SK-N-SH treated with all-trans-retinoic acid at 6 μM for 48 hours (cell line): Measurements from ENCODE around the gene PEX13.

ENCODE experiments used
- ATAC-seq: fragments of 200-7000 bp; cut with Tn5 transposase; 3 replicates; pipeline ENCODE4 v1.9.1; 2020; ENCODE audit warnings: mild to moderate bottlenecking, moderate library complexity
- ARNTL ChIP-seq: fragments of 450-650 bp; formaldehyde crosslinking; IDR thresholded peaks from 2 replicates; pipeline ENCODE4 v1.5.0; 2020; ENCODE audit warnings: low read depth, mild to moderate bottlenecking, moderate library complexity, borderline replicate concordance
- BACH2 ChIP-seq: fragments of 250-450 bp; sonication (Bioruptor Pico); IDR thresholded peaks from 2 replicates; pipeline ENCODE4 v1.9.0; 2021; ENCODE audit warnings: mild to moderate bottlenecking, borderline replicate concordance
- CSDC2 ChIP-seq: fragments of 250-450 bp; sonication (Bioruptor Pico); IDR thresholded peaks from 2 replicates; pipeline ENCODE4 v1.5.0; 2020; ENCODE audit warnings: mild to moderate bottlenecking, moderate library complexity
- ESRRG ChIP-seq: fragments of 250-450 bp; sonication (Bioruptor Pico); IDR thresholded peaks from 2 replicates; pipeline ENCODE4 v1.6.1; 2021; ENCODE audit warnings: mild to moderate bottlenecking
- GLIS3 ChIP-seq: fragments of 250-450 bp; sonication (Bioruptor Pico); IDR thresholded peaks from 2 replicates; pipeline ENCODE4 v1.5.0; 2020; ENCODE audit warnings: mild to moderate bottlenecking, moderate library complexity
- OSR1 ChIP-seq: fragments of 250-450 bp; sonication (Bioruptor Pico); IDR thresholded peaks from 2 replicates; pipeline ENCODE4 v1.8.0; 2022; ENCODE audit warnings: moderate library complexity, mild to moderate bottlenecking, inconsistent platforms
- PPARA ChIP-seq: fragments of 250-450 bp; sonication (Bioruptor Pico); IDR thresholded peaks from 2 replicates; pipeline ENCODE4 v1.5.0; 2020; ENCODE audit warnings: mild to moderate bottlenecking, borderline replicate concordance
- RARB ChIP-seq: fragments of 250-450 bp; sonication (Bioruptor Pico); IDR thresholded peaks from 2 replicates; pipeline ENCODE4 v1.8.0; 2021; ENCODE audit warnings: mild to moderate bottlenecking, moderate library complexity
- SNAI2 ChIP-seq: fragments of 250-450 bp; sonication (Bioruptor Pico); IDR thresholded peaks from 2 replicates; pipeline ENCODE4 v1.5.0; 2020; ENCODE audit warnings: mild to moderate bottlenecking, moderate library complexity
- TCF4 ChIP-seq: fragments of 250-450 bp; sonication (Bioruptor Pico); IDR thresholded peaks from 2 replicates; pipeline ENCODE4 v1.8.0; 2021; ENCODE audit warnings: mild to moderate bottlenecking, moderate library complexity, borderline replicate concordance
- TOX ChIP-seq: fragments of 250-450 bp; sonication (Bioruptor Pico); IDR thresholded peaks from 2 replicates; pipeline ENCODE4 v1.8.0; 2021; ENCODE audit warnings: mild to moderate bottlenecking, moderate library complexity, borderline replicate concordance
- ZC3H10 ChIP-seq: fragments of 250-450 bp; sonication (Bioruptor Pico); IDR thresholded peaks from 2 replicates; pipeline ENCODE4 v1.5.1; 2021; ENCODE audit warnings: mild to moderate bottlenecking, moderate library complexity
- ZFP3 ChIP-seq: fragments of 250-450 bp; sonication (Bioruptor Pico); IDR thresholded peaks from 2 replicates; pipeline ENCODE4 v1.5.0; 2020; ENCODE audit warnings: mild to moderate bottlenecking, moderate library complexity
- ZFP30 ChIP-seq: fragments of 450-650 bp; formaldehyde crosslinking; IDR thresholded peaks from 2 replicates; pipeline ENCODE4 v1.5.0; 2022; ENCODE audit warnings: mild to moderate bottlenecking, moderate library complexity
- ZNF565 ChIP-seq: fragments of 450-650 bp; formaldehyde crosslinking; conservative IDR thresholded peaks from 2 replicates; pipeline ENCODE4 v1.5.0; 2020; ENCODE audit warnings: low read depth, mild to moderate bottlenecking, moderate library complexity
- ZNF70 ChIP-seq: fragments of 450-650 bp; formaldehyde crosslinking; IDR thresholded peaks from 2 replicates; pipeline ENCODE4 v1.5.0; 2020; ENCODE audit warnings: mild to moderate bottlenecking, moderate library complexity
- ZNF8 ChIP-seq: fragments of 450-650 bp; formaldehyde crosslinking; IDR thresholded peaks from 2 replicates; pipeline ENCODE4 v1.5.0; 2020; ENCODE audit warnings: mild to moderate bottlenecking, moderate library complexity
- TF ChIP-seq, protein P1 (sequence below): fragments of 250-450 bp; sonication (Bioruptor Pico); IDR thresholded peaks from 2 replicates; pipeline ENCODE4 v1.5.1; 2021; ENCODE audit warnings: mild to moderate bottlenecking, moderate library complexity
- TF ChIP-seq, protein P2 (sequence below): fragments of 250-450 bp; sonication (Bioruptor Pico); IDR thresholded peaks from 2 replicates; pipeline ENCODE4 v1.8.0; 2021; ENCODE audit warnings: low read depth, mild to moderate bottlenecking, moderate library complexity, borderline replicate concordance
- TF ChIP-seq, protein P3 (sequence below): fragments of 250-450 bp; sonication (Bioruptor Pico); IDR thresholded peaks from 2 replicates; pipeline ENCODE4 v1.5.1; 2020; ENCODE audit warnings: low read depth, mild to moderate bottlenecking, moderate library complexity
- TF ChIP-seq, protein P4 (sequence below): fragments of 250-450 bp; sonication (Bioruptor Pico); IDR thresholded peaks from 2 replicates; pipeline ENCODE4 v1.5.0; 2020; ENCODE audit warnings: mild to moderate bottlenecking, moderate library complexity
- TF ChIP-seq, protein P5 (sequence below): fragments of 250-450 bp; sonication (Bioruptor Pico); IDR thresholded peaks from 2 replicates; pipeline ENCODE4 v1.8.0; 2020; ENCODE audit warnings: mild to moderate bottlenecking, moderate library complexity, borderline replicate concordance

PEX13 gene

DNA sequence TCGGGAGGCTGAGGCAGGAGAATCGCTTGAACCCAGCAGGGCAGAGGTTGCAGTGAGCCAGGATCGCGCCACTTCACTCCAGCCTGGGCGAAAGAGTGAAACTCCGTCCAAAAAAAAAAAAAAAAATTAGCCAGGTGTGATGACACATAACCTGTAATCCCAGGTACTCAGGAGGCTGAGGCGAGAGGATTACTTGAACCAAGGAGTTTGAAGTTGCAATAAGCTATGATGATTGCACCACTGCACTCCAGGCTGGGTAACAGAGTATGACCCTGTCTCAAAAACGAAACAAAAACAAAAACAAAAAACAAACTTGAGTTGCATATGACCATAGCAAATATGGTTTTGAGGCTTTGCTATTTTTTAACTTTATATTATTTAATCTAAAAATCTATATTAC is 74.0 kb downstream of the PEX13 start:
- no peak for ATAC-seq
- TF ChIP-seq CSDC2 (CRISPR knock-in tag): no peak
- no peak for TF ChIP-seq ZNF70 (CRISPR knock-in tag)
- TF ChIP-seq GLIS3 (CRISPR knock-in tag): no peak
- no peak for TF ChIP-seq ZFP3 (CRISPR knock-in tag)
- TF ChIP-seq, all 23 proteins: peak for 0

DNA sequence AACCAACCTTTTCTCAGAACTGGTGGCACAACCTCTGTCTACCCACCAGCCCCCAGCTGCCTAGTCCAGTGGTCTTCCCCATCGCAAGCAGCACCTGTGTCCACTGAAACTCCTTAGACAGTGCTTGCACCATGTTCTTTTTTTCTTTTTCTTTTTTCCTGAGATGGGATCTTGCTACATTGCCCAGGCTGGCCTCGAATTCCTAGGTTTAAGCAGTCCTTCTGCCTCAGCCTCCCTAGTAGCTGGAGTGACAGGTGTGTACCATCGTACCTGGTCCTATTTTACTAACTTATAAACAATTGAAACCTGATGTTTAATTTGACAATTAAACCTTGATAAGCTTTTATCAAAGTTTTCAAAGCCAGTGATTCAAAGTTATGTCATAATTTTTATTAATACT is 78.9 kb downstream of the PEX13 start:
- TF ChIP-seq ZNF70 (CRISPR knock-in tag) (no peak), ZNF565 (CRISPR knock-in tag) (no peak), ZFP30 (no peak), TCF4 (no peak), ZNF8 (CRISPR knock-in tag) (no peak), ESRRG (CRISPR knock-in tag) (no peak), ZFP3 (CRISPR knock-in tag) (no peak), ZC3H10 (CRISPR knock-in tag) (no peak), ARNTL (CRISPR knock-in tag) (no peak), SNAI2 (CRISPR knock-in tag) (no peak), GLIS3 (CRISPR knock-in tag) (no peak), BACH2 (no peak)
- TF ChIP-seq, protein P1, sequence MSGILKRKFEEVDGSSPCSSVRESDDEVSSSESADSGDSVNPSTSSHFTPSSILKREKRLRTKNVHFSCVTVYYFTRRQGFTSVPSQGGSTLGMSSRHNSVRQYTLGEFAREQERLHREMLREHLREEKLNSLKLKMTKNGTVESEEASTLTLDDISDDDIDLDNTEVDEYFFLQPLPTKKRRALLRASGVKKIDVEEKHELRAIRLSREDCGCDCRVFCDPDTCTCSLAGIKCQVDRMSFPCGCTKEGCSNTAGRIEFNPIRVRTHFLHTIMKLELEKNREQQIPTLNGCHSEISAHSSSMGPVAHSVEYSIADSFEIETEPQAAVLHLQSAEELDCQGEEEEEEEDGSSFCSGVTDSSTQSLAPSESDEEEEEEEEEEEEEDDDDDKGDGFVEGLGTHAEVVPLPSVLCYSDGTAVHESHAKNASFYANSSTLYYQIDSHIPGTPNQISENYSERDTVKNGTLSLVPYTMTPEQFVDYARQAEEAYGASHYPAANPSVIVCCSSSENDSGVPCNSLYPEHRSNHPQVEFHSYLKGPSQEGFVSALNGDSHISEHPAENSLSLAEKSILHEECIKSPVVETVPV: no peak
- TF ChIP-seq, protein P2, sequence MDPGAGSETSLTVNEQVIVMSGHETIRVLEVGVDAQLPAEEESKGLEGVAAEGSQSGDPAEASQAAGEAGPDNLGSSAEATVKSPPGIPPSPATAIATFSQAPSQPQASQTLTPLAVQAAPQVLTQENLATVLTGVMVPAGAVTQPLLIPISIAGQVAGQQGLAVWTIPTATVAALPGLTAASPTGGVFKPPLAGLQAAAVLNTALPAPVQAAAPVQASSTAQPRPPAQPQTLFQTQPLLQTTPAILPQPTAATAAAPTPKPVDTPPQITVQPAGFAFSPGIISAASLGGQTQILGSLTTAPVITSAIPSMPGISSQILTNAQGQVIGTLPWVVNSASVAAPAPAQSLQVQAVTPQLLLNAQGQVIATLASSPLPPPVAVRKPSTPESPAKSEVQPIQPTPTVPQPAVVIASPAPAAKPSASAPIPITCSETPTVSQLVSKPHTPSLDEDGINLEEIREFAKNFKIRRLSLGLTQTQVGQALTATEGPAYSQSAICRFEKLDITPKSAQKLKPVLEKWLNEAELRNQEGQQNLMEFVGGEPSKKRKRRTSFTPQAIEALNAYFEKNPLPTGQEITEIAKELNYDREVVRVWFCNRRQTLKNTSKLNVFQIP: no peak
- TF ChIP-seq, protein P3, sequence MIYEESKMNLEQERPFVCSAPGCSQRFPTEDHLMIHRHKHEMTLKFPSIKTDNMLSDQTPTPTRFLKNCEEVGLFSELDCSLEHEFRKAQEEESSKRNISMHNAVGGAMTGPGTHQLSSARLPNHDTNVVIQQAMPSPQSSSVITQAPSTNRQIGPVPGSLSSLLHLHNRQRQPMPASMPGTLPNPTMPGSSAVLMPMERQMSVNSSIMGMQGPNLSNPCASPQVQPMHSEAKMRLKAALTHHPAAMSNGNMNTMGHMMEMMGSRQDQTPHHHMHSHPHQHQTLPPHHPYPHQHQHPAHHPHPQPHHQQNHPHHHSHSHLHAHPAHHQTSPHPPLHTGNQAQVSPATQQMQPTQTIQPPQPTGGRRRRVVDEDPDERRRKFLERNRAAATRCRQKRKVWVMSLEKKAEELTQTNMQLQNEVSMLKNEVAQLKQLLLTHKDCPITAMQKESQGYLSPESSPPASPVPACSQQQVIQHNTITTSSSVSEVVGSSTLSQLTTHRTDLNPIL (CRISPR knock-in tag): no peak
- ATAC-seq: no peak

DNA sequence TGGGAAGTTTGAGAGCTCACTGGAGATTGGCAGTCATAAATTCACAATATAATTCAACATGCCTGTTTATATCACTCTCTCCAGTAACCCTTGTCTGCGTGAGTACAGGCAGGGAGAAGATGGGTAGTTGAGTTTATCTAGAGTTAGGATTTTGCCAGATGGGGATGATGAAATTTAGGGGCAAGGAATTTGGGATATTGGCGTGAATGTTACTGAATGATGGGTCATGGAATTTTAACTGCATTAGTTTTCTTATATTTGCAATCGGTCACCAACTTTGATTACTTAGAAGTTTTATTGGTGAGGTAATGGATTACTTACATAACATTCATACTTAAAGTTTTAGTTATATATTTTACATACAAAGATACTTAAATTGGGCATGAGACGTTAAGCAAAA is 83.3 kb downstream of the PEX13 start:
- no peak for ATAC-seq
- no peak for TF ChIP-seq ZNF70 (CRISPR knock-in tag)
- TF ChIP-seq BACH2: no peak
- TF ChIP-seq PPARA (CRISPR knock-in tag): no peak
- TF ChIP-seq TCF4: no peak
- TF ChIP-seq OSR1 (CRISPR knock-in tag): no peak
- TF ChIP-seq CSDC2 (CRISPR knock-in tag): no peak
- TF ChIP-seq ARNTL (CRISPR knock-in tag): no peak
- no peak for TF ChIP-seq ZNF565 (CRISPR knock-in tag)
- TF ChIP-seq TOX (CRISPR knock-in tag): no peak
- TF ChIP-seq ZFP30: no peak
- no peak for TF ChIP-seq ZFP3 (CRISPR knock-in tag)
- TF ChIP-seq, protein P4, sequence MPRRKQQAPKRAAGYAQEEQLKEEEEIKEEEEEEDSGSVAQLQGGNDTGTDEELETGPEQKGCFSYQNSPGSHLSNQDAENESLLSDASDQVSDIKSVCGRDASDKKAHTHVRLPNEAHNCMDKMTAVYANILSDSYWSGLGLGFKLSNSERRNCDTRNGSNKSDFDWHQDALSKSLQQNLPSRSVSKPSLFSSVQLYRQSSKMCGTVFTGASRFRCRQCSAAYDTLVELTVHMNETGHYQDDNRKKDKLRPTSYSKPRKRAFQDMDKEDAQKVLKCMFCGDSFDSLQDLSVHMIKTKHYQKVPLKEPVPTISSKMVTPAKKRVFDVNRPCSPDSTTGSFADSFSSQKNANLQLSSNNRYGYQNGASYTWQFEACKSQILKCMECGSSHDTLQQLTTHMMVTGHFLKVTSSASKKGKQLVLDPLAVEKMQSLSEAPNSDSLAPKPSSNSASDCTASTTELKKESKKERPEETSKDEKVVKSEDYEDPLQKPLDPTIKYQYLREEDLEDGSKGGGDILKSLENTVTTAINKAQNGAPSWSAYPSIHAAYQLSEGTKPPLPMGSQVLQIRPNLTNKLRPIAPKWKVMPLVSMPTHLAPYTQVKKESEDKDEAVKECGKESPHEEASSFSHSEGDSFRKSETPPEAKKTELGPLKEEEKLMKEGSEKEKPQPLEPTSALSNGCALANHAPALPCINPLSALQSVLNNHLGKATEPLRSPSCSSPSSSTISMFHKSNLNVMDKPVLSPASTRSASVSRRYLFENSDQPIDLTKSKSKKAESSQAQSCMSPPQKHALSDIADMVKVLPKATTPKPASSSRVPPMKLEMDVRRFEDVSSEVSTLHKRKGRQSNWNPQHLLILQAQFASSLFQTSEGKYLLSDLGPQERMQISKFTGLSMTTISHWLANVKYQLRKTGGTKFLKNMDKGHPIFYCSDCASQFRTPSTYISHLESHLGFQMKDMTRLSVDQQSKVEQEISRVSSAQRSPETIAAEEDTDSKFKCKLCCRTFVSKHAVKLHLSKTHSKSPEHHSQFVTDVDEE (CRISPR knock-in tag): no peak
- TF ChIP-seq RARB (CRISPR knock-in tag): no peak
- no peak for TF ChIP-seq SNAI2 (CRISPR knock-in tag)
- TF ChIP-seq, protein P5, sequence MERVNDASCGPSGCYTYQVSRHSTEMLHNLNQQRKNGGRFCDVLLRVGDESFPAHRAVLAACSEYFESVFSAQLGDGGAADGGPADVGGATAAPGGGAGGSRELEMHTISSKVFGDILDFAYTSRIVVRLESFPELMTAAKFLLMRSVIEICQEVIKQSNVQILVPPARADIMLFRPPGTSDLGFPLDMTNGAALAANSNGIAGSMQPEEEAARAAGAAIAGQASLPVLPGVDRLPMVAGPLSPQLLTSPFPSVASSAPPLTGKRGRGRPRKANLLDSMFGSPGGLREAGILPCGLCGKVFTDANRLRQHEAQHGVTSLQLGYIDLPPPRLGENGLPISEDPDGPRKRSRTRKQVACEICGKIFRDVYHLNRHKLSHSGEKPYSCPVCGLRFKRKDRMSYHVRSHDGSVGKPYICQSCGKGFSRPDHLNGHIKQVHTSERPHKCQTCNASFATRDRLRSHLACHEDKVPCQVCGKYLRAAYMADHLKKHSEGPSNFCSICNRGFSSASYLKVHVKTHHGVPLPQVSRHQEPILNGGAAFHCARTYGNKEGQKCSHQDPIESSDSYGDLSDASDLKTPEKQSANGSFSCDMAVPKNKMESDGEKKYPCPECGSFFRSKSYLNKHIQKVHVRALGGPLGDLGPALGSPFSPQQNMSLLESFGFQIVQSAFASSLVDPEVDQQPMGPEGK (CRISPR knock-in tag): no peak
- TF ChIP-seq, protein P2: no peak
- no peak for TF ChIP-seq ESRRG (CRISPR knock-in tag)
